Measurements from ENCODE around the gene KRTAP10-8.
"Not testable (repeated sequence)": the region's sequence is repeated elsewhere in the genome, so short reads cannot be mapped to it uniquely, and the experiment has no call there.

KRTAP10-8 gene

GRCh38 chr21:44600118-44600978 lies 11.5 kb upstream of the KRTAP10-8 start, which contains the start of gene KRTAP10-7:
KRTAP10-7 (plus strand) TSS chr21:44600597; CDS start chr21:44600622, 25 bp downstream.
- DNase-seq, result not testable (repeated sequence)

GRCh38 chr21:44601091-44601490 lies 10.8 kb upstream of the KRTAP10-8 start:
- DNase-seq, result not testable (repeated sequence)

GRCh38 chr21:44601596-44602462 lies 10.1 kb upstream of the KRTAP10-8 start:
- no peak for DNase-seq

GRCh38 chr21:44602463-44602850 lies 9.4 kb upstream of the KRTAP10-8 start:
- no peak for DNase-seq

- no peak for DNase-seq
These were observed 8.6 kb upstream of the KRTAP10-8 start for GRCh38 chr21:44603109-44603875.

- no peak for DNase-seq
These were observed 8.0 kb upstream of the KRTAP10-8 start for GRCh38 chr21:44603911-44604310.

GRCh38 chr21:44606495-44606894 lies 5.4 kb upstream of the KRTAP10-8 start:
- DNase-seq, result no peak

- DNase-seq, result no peak
These were observed 2.7 kb upstream of the KRTAP10-8 start for GRCh38 chr21:44609193-44609592.

GRCh38 chr21:44610157-44610843 lies 1.6 kb upstream of the KRTAP10-8 start:
- DNase-seq, result not testable (repeated sequence)

- DNase-seq, result no peak
These were observed 328 bp upstream of the KRTAP10-8 start for GRCh38 chr21:44611551-44611950.

GRCh38 chr21:44612669-44613229 lies 870 bp downstream of the KRTAP10-8 start:
- no peak for DNase-seq

GRCh38 chr21:44613386-44614155 lies 1.7 kb downstream of the KRTAP10-8 start:
- DNase-seq, result no peak

- DNase-seq, result no peak
These were observed 2.3 kb downstream of the KRTAP10-8 start for GRCh38 chr21:44614161-44614631.

- no peak for DNase-seq
These were observed 3.1 kb downstream of the KRTAP10-8 start for GRCh38 chr21:44614961-44615391.

GRCh38 chr21:44615466-44615865 lies 3.6 kb downstream of the KRTAP10-8 start:
- DNase-seq, result no peak

GRCh38 chr21:44615911-44616590 lies 4.2 kb downstream of the KRTAP10-8 start:
- DNase-seq, result no peak

GRCh38 chr21:44616591-44616926 lies 4.7 kb downstream of the KRTAP10-8 start:
- no peak for DNase-seq

- DNase-seq, result no peak
These were observed 5.2 kb downstream of the KRTAP10-8 start for GRCh38 chr21:44617071-44617501.

GRCh38 chr21:44618504-44618903 lies 6.6 kb downstream of the KRTAP10-8 start:
- peak; percentile 56 for DNase-seq

- no peak for DNase-seq
These were observed 7.0 kb downstream of the KRTAP10-8 start for GRCh38 chr21:44618909-44619308.

All from MV-4-11 (cell line).